A673 (cell line): Measurements from ENCODE around the gene ZNF816. TPM values are rescaled to one million over a fixed set of nuclear protein-coding genes. Genes with fewer than 3 reads are reported as not detected.

Experiments used
- BruUV-seq: library from RNA; stranded (reverse); fragments of 400-500 nt; replicated peaks from 2 replicates; lab custom pipeline; 2021; lab: Mats Ljungman, UMichigan
- CTCF ChIA-PET: fragments of 300-600 bp; sonication (Branson Sonifier 250); formaldehyde crosslinking; loops from one replicate; lab custom pipeline; 2022; ENCODE audit warnings: antibody characterized with exemption; lab: Charles Lee
- POLR2A ChIA-PET: fragments of 300-600 bp; sonication (Branson Sonifier 250); formaldehyde crosslinking; loops from one replicate; lab custom pipeline; 2022; ENCODE audit warnings: antibody characterized with exemption; ENCODE audit not compliant: low non-redundant PET; lab: Charles Lee
- DNase-seq: peaks from one replicate; pipeline ENCODE4 v3.0.0-alpha.2; 2015; ENCODE audit warnings: low spot score
- H3K27ac ChIP-seq: fragments of 200-600 bp; sonication (generic); 2 replicates; pipeline ENCODE4 v1.5.1; 2016; ENCODE audit warnings: mixed run types, low read depth, mild to moderate bottlenecking, mixed read lengths, antibody characterized with exemption, low read length; ENCODE audit not compliant: poor library complexity, severe bottlenecking
- H3K27me3 ChIP-seq: fragments of 200-600 bp; sonication (generic); replicated peaks from 2 replicates; pipeline ENCODE4 v1.6.1; 2017; ENCODE audit warnings: mixed run types, low read depth, mild to moderate bottlenecking, mixed read lengths, antibody characterized with exemption, low read length; ENCODE audit not compliant: insufficient read depth, poor library complexity
- H3K36me3 ChIP-seq: fragments of 200-600 bp; sonication (generic); 2 replicates; pipeline ENCODE4 v1.6.1; 2016; ENCODE audit warnings: mixed run types, mild to moderate bottlenecking, mixed read lengths, antibody characterized with exemption, low read length; ENCODE audit not compliant: insufficient read depth, poor library complexity, severe bottlenecking
- H3K4me1 ChIP-seq: fragments of 200-600 bp; sonication (generic); 2 replicates; pipeline ENCODE4 v1.6.1; 2017; ENCODE audit warnings: mixed run types, mild to moderate bottlenecking, mixed read lengths, antibody characterized with exemption, low read length; ENCODE audit not compliant: insufficient read depth, poor library complexity, severe bottlenecking
- H3K4me3 ChIP-seq: fragments of 200-600 bp; sonication (generic); 2 replicates; pipeline ENCODE4 v1.5.1; 2016; ENCODE audit warnings: low read depth, mixed run types, mild to moderate bottlenecking, mixed read lengths, low read length; ENCODE audit not compliant: poor library complexity, severe bottlenecking
- H3K9me3 ChIP-seq: fragments of 200-600 bp; sonication (generic); 2 replicates; pipeline ENCODE4 v1.6.1; 2016; ENCODE audit warnings: mixed run types, low read depth, mild to moderate bottlenecking, mixed read lengths, antibody characterized with exemption, low read length; ENCODE audit not compliant: poor library complexity, severe bottlenecking
- CTCF ChIP-seq: fragments of 300-800, 200-600 bp; sonication (generic); conservative IDR thresholded peaks from 2 replicates; pipeline ENCODE4 v1.5.1; 2017; ENCODE audit warnings: low read depth, mild to moderate bottlenecking, antibody characterized with exemption, low read length, moderate library complexity, mixed read lengths
- EZH2 ChIP-seq: fragments of 200-600 bp; sonication (generic); IDR thresholded peaks from 2 replicates; pipeline ENCODE4 v1.6.1; 2017; ENCODE audit warnings: borderline replicate concordance, low read depth, mild to moderate bottlenecking, mixed read lengths, antibody characterized with exemption, low read length; ENCODE audit not compliant: poor library complexity, severe bottlenecking
- intact Hi-C: fragments of 100-400 bp; cut with micrococcal nuclease; formaldehyde crosslinking; loops from one replicate; pipeline ENCODE4 v1.10.0; 2022; ENCODE audit not compliant: unreplicated experiment
- total RNA-seq: library from RNA; stranded (reverse); gene quantifications from 2 replicates; pipeline ENCODE4 v1.2.3, GENCODE V29; 2021

ZNF816 gene
- total RNA-seq, 1 experiment from 2014 or later, result 6.6 TPM

GRCh38 chr19:53008061-53008778 is 45.5 kb upstream of the ZNF816 start:
- no peaks in the 10 kb centered on the region for H3K36me3 ChIP-seq
- no peak overlapping the region for H3K4me3 ChIP-seq
- no peaks in the 10 kb centered on the region for H3K27me3 ChIP-seq
- DNase-seq, result no peak
- H3K27ac ChIP-seq, result no peak overlapping the region
- no peak for TF ChIP-seq CTCF
- no peak for TF ChIP-seq EZH2
- BruUV-seq, result no TSS peak
- no peaks in the 10 kb centered on the region for H3K4me1 ChIP-seq
- CTCF ChIA-PET, result interaction anchor here (0.6 kb wide), 1 partner anchor 648 kb away, joined by 6 read pairs; no protein-coding TSS in a partner anchor
- peaks cover 12% of the 10 kb centered on the region for H3K9me3 ChIP-seq
- POLR2A ChIA-PET, result no interaction called here
- intact Hi-C loops, result no loop called here

DNA sequence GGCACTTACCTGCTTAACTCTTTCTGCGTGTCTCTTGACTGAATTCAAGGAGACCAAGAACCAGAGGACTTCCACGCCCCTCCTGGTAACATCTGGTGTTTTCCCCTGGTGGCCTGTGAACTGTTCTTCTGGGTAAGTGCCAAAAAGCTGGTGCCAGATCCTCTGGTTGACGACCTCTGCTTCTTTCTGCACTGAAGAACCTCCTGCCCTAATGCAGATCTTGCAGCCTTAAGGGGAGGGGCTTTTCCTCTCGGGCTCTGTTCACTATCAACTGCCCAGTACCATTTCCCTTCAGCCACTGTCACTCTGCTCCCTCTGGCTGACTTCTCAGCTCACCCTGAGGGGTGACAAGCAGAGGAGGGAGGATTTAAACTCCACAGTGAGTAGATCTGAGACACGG is 44.9 kb upstream of the ZNF816 start:
- Histone ChIP-seq H3K4me1 (no peaks in the 10 kb centered on the region), H3K27ac (no peak overlapping the region), H3K4me3 (no peak overlapping the region), H3K27me3 (no peaks in the 10 kb centered on the region), H3K36me3 (no peaks in the 10 kb centered on the region), H3K9me3 (peaks cover 12% of the 10 kb centered on the region)
- no peak for TF ChIP-seq EZH2
- POLR2A ChIA-PET, result no interaction called here
- BruUV-seq, result no TSS peak
- no peak for DNase-seq
- intact Hi-C loops, result no loop called here
- CTCF ChIA-PET, result interaction anchor here (0.6 kb wide), 1 partner anchor 649 kb away, joined by 6 read pairs; no protein-coding TSS in a partner anchor

GRCh38 chr19:53007200-53007599 is 44.5 kb upstream of the ZNF816 start:
- BruUV-seq, result no TSS peak
- TF ChIP-seq EZH2 (no peak), CTCF (no peak)
- no peak overlapping the region for H3K4me3 ChIP-seq
- H3K27ac ChIP-seq, result no peak overlapping the region
- intact Hi-C loops, result no loop called here
- peaks cover 12% of the 10 kb centered on the region for H3K9me3 ChIP-seq
- H3K4me1 ChIP-seq, result no peaks in the 10 kb centered on the region
- no peaks in the 10 kb centered on the region for H3K36me3 ChIP-seq
- ChIA-PET CTCF (no interaction called here), POLR2A (no interaction called here)
- DNase-seq, result no peak
- no peaks in the 10 kb centered on the region for H3K27me3 ChIP-seq

GRCh38 chr19:53004242-53004641 is 41.6 kb upstream of the ZNF816 start:
- Histone ChIP-seq H3K36me3 (no peaks in the 10 kb centered on the region), H3K9me3 (peaks cover 6% of the 10 kb centered on the region), H3K27ac (no peak overlapping the region), H3K4me3 (no peak overlapping the region), H3K27me3 (no peaks in the 10 kb centered on the region), H3K4me1 (no peaks in the 10 kb centered on the region)
- ChIA-PET CTCF (no interaction called here), POLR2A (no interaction called here)
- intact Hi-C loops, result no loop called here
- DNase-seq, result no peak
- TF ChIP-seq EZH2 (no peak), CTCF (no peak)
- BruUV-seq, result no TSS peak
